Daoy (cell line): ENCODE results near the gene SIL1. TPM values are rescaled to one million over a fixed set of nuclear protein-coding genes. Genes with fewer than 3 reads are reported as not detected.
"Not testable (repeated sequence)": the region's sequence is repeated elsewhere in the genome, so short reads cannot be mapped to it uniquely, and the experiment has no call there.

Source experiments
- DNase-seq: peaks from one replicate; pipeline ENCODE4 v3.0.0-alpha.2; 2015; ENCODE audit warnings: low read depth
- total RNA-seq: library from RNA; depleted of rRNA; stranded (reverse); fragments of >200 nt; shearing (Covaris generic); gene quantifications from 2 replicates; pipeline ENCODE4 v1.2.3, GENCODE V29; 2014; rRNA removed

Gene SIL1
- 28.7 and 47.5 TPM in 2 replicates for total RNA-seq

GRCh38 chr5:139197710-139198669, at the start of gene SIL1:
TSS of gene SIL1 (minus strand) at chr5:139198368. CDS start at chr5:139127843, 70,525 bp downstream.
- peak; percentile 99 for DNase-seq

- peak; percentile 83 for DNase-seq
Observed at GRCh38 chr5:139246394-139246793, 48.2 kb upstream of the SIL1 start.

- no peak for DNase-seq
Observed at GRCh38 chr5:139245637-139246339, 47.6 kb upstream of the SIL1 start.

- DNase-seq, result no peak
Observed at GRCh38 chr5:139243425-139243970, 45.3 kb upstream of the SIL1 start.

GRCh38 chr5:139241139-139241538, 43.0 kb upstream of the SIL1 start:
- DNase-seq, result no peak

GRCh38 chr5:139236479-139236878, 38.3 kb upstream of the SIL1 start:
- no peak for DNase-seq

- DNase-seq, result no peak
Observed at GRCh38 chr5:139232147-139232724, 34.1 kb upstream of the SIL1 start.

GRCh38 chr5:139228201-139228803, 30.1 kb upstream of the SIL1 start:
- DNase-seq, result no peak

- DNase-seq, result no peak
Observed at GRCh38 chr5:139226131-139226530, 28.0 kb upstream of the SIL1 start.

- no peak for DNase-seq
Observed at GRCh38 chr5:139223481-139223880, 25.3 kb upstream of the SIL1 start.

GRCh38 chr5:139222346-139222745, 24.2 kb upstream of the SIL1 start:
- no peak for DNase-seq

GRCh38 chr5:139218038-139218437, 19.9 kb upstream of the SIL1 start:
- not testable (repeated sequence) for DNase-seq

GRCh38 chr5:139215107-139215975, 17.2 kb upstream of the SIL1 start:
- DNase-seq, result peak; percentile 6

GRCh38 chr5:139214646-139215045, 16.5 kb upstream of the SIL1 start:
- DNase-seq, result no peak

GRCh38 chr5:139212906-139213305, 14.7 kb upstream of the SIL1 start:
- no peak for DNase-seq

GRCh38 chr5:139212486-139212885, 14.3 kb upstream of the SIL1 start:
- no peak for DNase-seq

- no peak for DNase-seq
Observed at GRCh38 chr5:139210585-139210984, 12.4 kb upstream of the SIL1 start.

- no peak for DNase-seq
Observed at GRCh38 chr5:139207297-139208000, 9.3 kb upstream of the SIL1 start.

- DNase-seq, result no peak
Observed at GRCh38 chr5:139205586-139205985, 7.4 kb upstream of the SIL1 start.

- no peak for DNase-seq
Observed at GRCh38 chr5:139205124-139205523, 7.0 kb upstream of the SIL1 start.
